Measurements from ENCODE around the gene DIPK1B. TPM values are rescaled to one million over a fixed set of nuclear protein-coding genes. Genes with fewer than 3 reads are reported as not detected.

DIPK1B gene
- total and polyA plus RNA-seq, 2 donors (not counting 3 experiments of a cell fraction or from before 2014, with no cell fraction given): 253 to 441 TPM

GRCh38 chr9:136678034-136678433, 34.3 kb upstream of the DIPK1B start:
- POLR2A ChIA-PET: no interaction called here
- no peak for DNase-seq (ENCODE audit: low read depth, low spot score)
- Histone ChIP-seq H3K4me3 (replicated peaks in 1 of 3; ENCODE audit: insufficient read depth in 1 of 3, low read depth in 1 of 3, low read length in 3 of 3) (no peak overlapping the region), H3K27me3 (ENCODE audit: control insufficient read depth in 2 of 2, insufficient read depth in 2 of 2, low read length in 2 of 2) (no peaks in the 10 kb centered on the region), H3K4me1 (ENCODE audit: control insufficient read depth, extremely low read depth, insufficient read depth, low read length) (no peaks in the 10 kb centered on the region), H3K27ac (ENCODE audit: insufficient read depth, low read depth, low read length) (no peak overlapping the region), H3K36me3 (ENCODE audit: control insufficient read depth in 2 of 2, extremely low read depth in 1 of 2, insufficient read depth in 2 of 2, low read length in 2 of 2) (peaks cover 0 to 3% of the 10 kb centered on the region in 2 experiments), H3K9ac (replicated peaks; ENCODE audit: extremely low read depth, insufficient read depth, low read length) (no peak overlapping the region), H2AFZ (ENCODE audit: low read depth, low read length) (no peak overlapping the region), H3K9me3 (replicated peaks; ENCODE audit: control insufficient read depth, insufficient read depth, low read length) (no peaks in the 10 kb centered on the region), H3K79me2 (ENCODE audit: control insufficient read depth, insufficient read depth, low read length) (peaks cover 19% of the 10 kb centered on the region), H3K4me2 (ENCODE audit: insufficient read depth, low read length) (no peak overlapping the region), H4K20me1 (replicated peaks; ENCODE audit: control insufficient read depth, extremely low read depth, insufficient read depth, low read length) (no peaks in the 10 kb centered on the region), H3K9me1 (replicated peaks; ENCODE audit: control insufficient read depth, extremely low read depth, insufficient read depth, low read length) (no peaks in the 10 kb centered on the region)
- dilution Hi-C loops (cut with MboI; ENCODE audit: extremely low pct_ligation_motif_present, low sequenced_read_pairs): no loop called here
- TF ChIP-seq POLR2AphosphoS5 (IDR thresholded peaks at IDR 0.05; ENCODE audit: insufficient read depth, low read depth, low read length) (no peak), JUN (IDR thresholded peaks at IDR 0.05; ENCODE audit: borderline replicate concordance, insufficient read depth, insufficient read length, low read depth) (no peak), CTCF (IDR thresholded peaks at IDR 0.05; ENCODE audit: extremely low read depth in 1 of 2, insufficient read depth in 1 of 2, low read depth in 1 of 2, low read length in 2 of 2) (no peak), EZH2 (IDR thresholded peaks at IDR 0.05; ENCODE audit: borderline replicate concordance, low read depth, low read length, severe bottlenecking) (no peak), GATA2 (IDR thresholded peaks at IDR 0.05; ENCODE audit: insufficient read depth, insufficient read length, low read depth, low read length) (no peak), MAX (IDR thresholded peaks at IDR 0.05; ENCODE audit: insufficient read depth, insufficient read length) (no peak), FOS (IDR thresholded peaks at IDR 0.05; ENCODE audit: borderline replicate concordance, insufficient read depth, low read length) (no peak), POLR2A (IDR thresholded peaks at IDR 0.05; ENCODE audit: low read depth, low read length) (no peak)
- BruUV-seq (replicated peaks): no TSS peak
- CTCF ChIA-PET: no interaction called here
- no peak for FAIRE-seq
- intact Hi-C loops (cut with micrococcal nuclease): no loop called here
